ENCODE data around the gene CXorf38.
"Not testable (repeated sequence)": the region's sequence is repeated elsewhere in the genome, so short reads cannot be mapped to it uniquely, and the experiment has no call there.

The CXorf38 gene

DNA sequence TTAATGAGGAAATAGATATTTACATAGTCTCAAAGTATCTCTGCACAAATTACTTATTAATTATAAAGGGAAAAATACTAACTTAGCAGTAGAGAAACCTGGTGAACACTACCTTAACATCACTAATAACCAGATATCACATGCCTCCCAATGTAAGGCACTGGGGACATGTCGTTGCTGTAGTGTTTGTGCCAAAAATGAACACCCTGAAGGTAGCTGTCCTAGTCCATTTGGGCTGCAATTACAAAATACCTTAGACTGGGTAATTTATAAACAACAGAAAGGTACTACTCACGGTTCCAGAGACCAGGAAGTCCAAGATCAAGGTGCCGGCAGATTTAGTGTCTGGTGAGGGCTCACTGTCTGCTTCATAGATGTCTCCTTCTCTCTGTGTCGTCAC, 34.9 kb downstream of the CXorf38 start:
- Mint-ChIP-seq H3K27ac (no peak overlapping the region), H3K36me3 (ENCODE audit: low read depth) (no peaks in the 10 kb centered on the region), H3K27me3 (ENCODE audit: low read depth) (no peaks in the 10 kb centered on the region), H3K4me1 (ENCODE audit: low read depth) (no peaks in the 10 kb centered on the region), H3K4me3 (no peak overlapping the region), H3K9me3 (no peaks in the 10 kb centered on the region)
- no peak for DNase-seq (ENCODE audit: low spot score)

GRCh38 chrX:40607381-40607780, 40.0 kb downstream of the CXorf38 start:
- Mint-ChIP-seq H3K9me3 (no peaks in the 10 kb centered on the region), H3K4me3 (no peak overlapping the region), H3K27ac (no peak overlapping the region), H3K36me3 (ENCODE audit: low read depth) (peaks cover 6% of the 10 kb centered on the region), H3K27me3 (ENCODE audit: low read depth) (no peaks in the 10 kb centered on the region), H3K4me1 (ENCODE audit: low read depth) (no peaks in the 10 kb centered on the region)
- DNase-seq (ENCODE audit: low spot score): no peak

DNA sequence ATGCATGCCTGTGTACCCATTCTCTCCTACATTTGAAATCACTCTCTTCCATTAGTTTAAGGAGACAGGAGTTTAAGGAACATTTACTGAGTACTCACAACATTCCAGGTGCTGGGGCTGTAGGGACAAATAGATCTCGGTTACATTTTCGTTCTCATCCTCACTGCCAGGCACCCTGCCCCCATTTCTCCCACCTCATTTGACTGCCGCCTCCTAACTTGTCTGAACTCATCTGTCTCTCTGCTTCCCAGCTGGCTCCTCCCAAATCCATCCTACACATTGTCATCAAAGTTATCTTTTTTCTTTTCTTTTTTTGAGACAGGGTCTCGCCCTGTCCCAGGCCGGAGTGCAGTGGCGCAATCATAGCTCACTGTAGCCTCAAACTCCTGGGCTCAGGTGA, 43.9 kb downstream of the CXorf38 start:
- H3K27ac Mint-ChIP-seq: no peak overlapping the region
- H3K4me1 Mint-ChIP-seq (ENCODE audit: low read depth): no peaks in the 10 kb centered on the region
- H3K36me3 Mint-ChIP-seq (ENCODE audit: low read depth): peaks cover 24% of the 10 kb centered on the region
- H3K27me3 Mint-ChIP-seq (ENCODE audit: low read depth): no peaks in the 10 kb centered on the region
- H3K9me3 Mint-ChIP-seq: no peaks in the 10 kb centered on the region
- DNase-seq (ENCODE audit: low spot score): no peak
- H3K4me3 Mint-ChIP-seq: no peak overlapping the region

DNA sequence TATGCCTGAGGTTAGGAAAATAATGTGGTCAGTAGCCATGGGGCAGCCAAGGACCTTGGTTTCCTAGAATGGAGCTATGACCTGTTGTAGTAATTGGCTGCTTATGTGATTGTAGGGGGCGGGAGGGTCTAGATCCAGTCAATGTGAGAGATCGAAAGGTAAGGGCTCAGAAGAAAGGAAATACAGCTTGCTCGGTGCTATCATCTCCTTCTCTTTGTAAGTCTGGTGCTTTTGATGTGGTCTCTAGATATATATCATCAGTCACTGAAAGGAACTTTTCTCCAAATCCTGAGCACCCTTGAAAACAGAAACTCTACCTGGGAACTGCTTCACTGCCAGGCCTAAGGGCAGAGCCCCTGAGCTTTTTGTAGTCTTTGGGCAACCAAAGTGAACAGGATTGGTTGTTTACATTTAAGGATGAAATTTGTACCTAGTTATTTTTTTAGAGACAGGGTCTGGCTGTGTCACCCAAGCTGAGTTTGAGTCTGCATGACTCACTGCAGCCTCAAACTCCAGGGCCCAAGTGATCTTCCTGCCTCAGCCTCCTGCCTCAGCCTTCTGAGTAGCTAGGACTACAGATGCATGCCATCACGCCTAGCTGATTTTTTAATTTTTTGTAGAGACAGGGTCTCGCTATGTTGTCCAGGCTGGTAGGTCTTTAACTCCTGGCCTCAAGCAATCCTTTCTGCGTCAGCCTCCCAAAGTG, 57.6 kb downstream of the CXorf38 start:
- not testable (repeated sequence) for H3K27me3 Mint-ChIP-seq (ENCODE audit: low read depth); H3K9me3 Mint-ChIP-seq
- Mint-ChIP-seq H3K4me3 (peak overlapping the region; percentile 34), H3K4me1 (ENCODE audit: low read depth) (peaks cover 18% of the 10 kb centered on the region), H3K36me3 (ENCODE audit: low read depth) (peaks cover 25% of the 10 kb centered on the region), H3K27ac (peak overlapping the region; percentile 73)
- peak; percentile 40 for DNase-seq (ENCODE audit: low spot score)

GRCh38 chrX:40587623-40588022, 59.7 kb downstream of the CXorf38 start:
- H3K27me3 Mint-ChIP-seq (ENCODE audit: low read depth); H3K9me3 Mint-ChIP-seq; DNase-seq (ENCODE audit: low spot score); H3K4me3 Mint-ChIP-seq; H3K27ac Mint-ChIP-seq: not testable (repeated sequence)
- peaks cover 15% of the 10 kb centered on the region for H3K36me3 Mint-ChIP-seq (ENCODE audit: low read depth)
- peaks cover 22% of the 10 kb centered on the region for H3K4me1 Mint-ChIP-seq (ENCODE audit: low read depth)

GRCh38 chrX:40582811-40583210, 64.5 kb downstream of the CXorf38 start:
- H3K4me3 Mint-ChIP-seq: peak overlapping the region; percentile 26
- H3K27me3 Mint-ChIP-seq (ENCODE audit: low read depth): no peaks in the 10 kb centered on the region
- no peak overlapping the region for H3K27ac Mint-ChIP-seq
- no peaks in the 10 kb centered on the region for H3K36me3 Mint-ChIP-seq (ENCODE audit: low read depth)
- no peak for DNase-seq (ENCODE audit: low spot score)
- H3K4me1 Mint-ChIP-seq (ENCODE audit: low read depth): peaks cover 22% of the 10 kb centered on the region
- no peaks in the 10 kb centered on the region for H3K9me3 Mint-ChIP-seq

DNA sequence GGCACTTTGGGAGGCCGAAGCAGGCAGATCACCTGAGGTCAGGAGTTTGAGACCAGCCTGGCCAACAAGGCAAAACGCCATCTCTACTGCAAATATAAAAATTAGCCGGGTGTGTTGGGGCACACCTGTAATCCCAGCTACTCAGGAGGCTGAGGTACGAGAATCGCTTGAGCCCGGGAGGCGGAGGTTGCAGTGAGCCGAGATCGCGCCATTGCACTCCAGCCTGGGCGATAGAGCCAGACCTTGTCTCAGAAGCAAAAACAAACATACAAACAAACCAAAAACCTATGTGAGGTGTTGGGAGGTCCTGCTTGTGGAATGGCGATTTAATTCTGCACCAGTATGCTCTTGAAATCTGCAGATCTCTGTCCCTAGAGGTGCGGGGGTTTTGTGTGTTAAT, 65.2 kb downstream of the CXorf38 start:
- Mint-ChIP-seq H3K4me3 (peak overlapping the region; percentile 80), H3K4me1 (ENCODE audit: low read depth) (peaks cover 19% of the 10 kb centered on the region), H3K27ac (peak overlapping the region; percentile 20)
- H3K27me3 Mint-ChIP-seq (ENCODE audit: low read depth); H3K9me3 Mint-ChIP-seq; DNase-seq (ENCODE audit: low spot score); H3K36me3 Mint-ChIP-seq (ENCODE audit: low read depth): not testable (repeated sequence)

GRCh38 chrX:40581336-40581920, 65.9 kb downstream of the CXorf38 start:
- H3K27ac Mint-ChIP-seq: peak overlapping the region; percentile 73
- H3K9me3 Mint-ChIP-seq: no peaks in the 10 kb centered on the region
- peaks cover 19% of the 10 kb centered on the region for H3K4me1 Mint-ChIP-seq (ENCODE audit: low read depth)
- H3K36me3 Mint-ChIP-seq (ENCODE audit: low read depth): no peaks in the 10 kb centered on the region
- H3K4me3 Mint-ChIP-seq: peak overlapping the region; percentile 80
- H3K27me3 Mint-ChIP-seq (ENCODE audit: low read depth): no peaks in the 10 kb centered on the region
- DNase-seq (ENCODE audit: low spot score): no peak

GRCh38 chrX:40580537-40581335, 66.6 kb downstream of the CXorf38 start, which contains the start of gene ATP6AP2:
Gene ATP6AP2 (plus strand): TSS chrX:40580970. CDS start chrX:40581066, 96 bp downstream.
- DNase-seq (ENCODE audit: low spot score): peak; percentile 87
- Mint-ChIP-seq H3K36me3 (ENCODE audit: low read depth) (no peaks in the 10 kb centered on the region), H3K4me1 (ENCODE audit: low read depth) (peaks cover 13% of the 10 kb centered on the region), H3K9me3 (no peaks in the 10 kb centered on the region), H3K4me3 (peak within 1 kb of the TSS; percentile 91), H3K27me3 (ENCODE audit: low read depth) (no peaks in the 10 kb centered on the region), H3K27ac (peak within 1 kb of the TSS; percentile 96)

DNA sequence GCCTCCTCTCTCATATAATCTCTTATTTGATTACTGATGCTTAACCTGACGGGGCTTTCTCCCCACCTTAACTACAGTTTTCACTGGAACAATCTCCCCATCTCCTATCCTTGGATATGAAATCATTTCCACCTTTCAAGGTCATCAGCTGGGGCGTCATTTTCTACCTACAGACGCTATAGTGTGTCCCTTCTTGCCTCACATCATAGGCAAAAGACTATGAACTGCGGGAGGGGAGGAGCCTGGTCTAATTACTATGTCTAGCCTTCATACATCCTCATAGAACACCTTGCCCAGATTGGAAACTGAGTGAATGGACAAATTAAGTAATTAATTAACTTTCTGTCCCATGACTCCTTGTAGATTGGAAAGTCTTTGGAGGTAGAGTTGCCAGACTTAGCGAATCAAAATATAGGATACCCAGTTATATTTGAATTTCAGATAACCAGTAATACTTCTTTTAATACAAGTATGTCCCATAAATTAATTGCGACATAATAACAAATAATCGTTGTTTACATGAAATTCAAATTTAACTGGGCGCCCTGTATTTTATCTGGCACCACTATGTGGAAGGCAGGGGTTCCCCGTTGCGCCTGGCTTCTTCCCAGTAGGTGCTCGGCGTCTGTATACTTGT, 67.3 kb downstream of the CXorf38 start:
- Mint-ChIP-seq H3K27ac (peak overlapping the region; percentile 96), H3K4me1 (ENCODE audit: low read depth) (peaks cover 13% of the 10 kb centered on the region), H3K27me3 (ENCODE audit: low read depth) (no peaks in the 10 kb centered on the region), H3K9me3 (no peaks in the 10 kb centered on the region), H3K36me3 (ENCODE audit: low read depth) (no peaks in the 10 kb centered on the region), H3K4me3 (peak overlapping the region; percentile 91)
- no peak for DNase-seq (ENCODE audit: low spot score)

DNA sequence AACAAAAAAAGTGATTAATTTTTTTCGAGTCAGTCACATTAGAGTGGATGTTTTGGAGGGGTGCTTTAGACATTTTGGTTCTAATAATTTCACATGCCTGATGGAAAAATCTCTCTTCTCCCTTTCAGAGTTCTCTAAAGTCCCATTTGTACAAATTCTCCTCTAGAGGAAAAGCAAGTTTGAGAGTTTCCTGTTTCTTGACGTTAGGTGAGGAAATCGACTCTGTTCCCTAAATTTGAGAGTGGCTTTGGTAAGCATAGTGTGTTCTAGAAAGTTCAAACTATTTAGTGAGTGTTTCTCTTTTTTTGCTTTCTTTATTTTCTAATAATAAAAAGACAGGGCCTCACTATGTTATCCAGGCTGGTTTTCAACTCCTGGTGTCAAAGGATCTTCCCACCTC, 68.2 kb downstream of the CXorf38 start:
- Mint-ChIP-seq H3K4me1 (ENCODE audit: low read depth) (peaks cover 13% of the 10 kb centered on the region), H3K9me3 (no peaks in the 10 kb centered on the region), H3K27me3 (ENCODE audit: low read depth) (no peaks in the 10 kb centered on the region), H3K4me3 (no peak overlapping the region), H3K36me3 (ENCODE audit: low read depth) (no peaks in the 10 kb centered on the region), H3K27ac (no peak overlapping the region)
- DNase-seq (ENCODE audit: low spot score): no peak

DNA sequence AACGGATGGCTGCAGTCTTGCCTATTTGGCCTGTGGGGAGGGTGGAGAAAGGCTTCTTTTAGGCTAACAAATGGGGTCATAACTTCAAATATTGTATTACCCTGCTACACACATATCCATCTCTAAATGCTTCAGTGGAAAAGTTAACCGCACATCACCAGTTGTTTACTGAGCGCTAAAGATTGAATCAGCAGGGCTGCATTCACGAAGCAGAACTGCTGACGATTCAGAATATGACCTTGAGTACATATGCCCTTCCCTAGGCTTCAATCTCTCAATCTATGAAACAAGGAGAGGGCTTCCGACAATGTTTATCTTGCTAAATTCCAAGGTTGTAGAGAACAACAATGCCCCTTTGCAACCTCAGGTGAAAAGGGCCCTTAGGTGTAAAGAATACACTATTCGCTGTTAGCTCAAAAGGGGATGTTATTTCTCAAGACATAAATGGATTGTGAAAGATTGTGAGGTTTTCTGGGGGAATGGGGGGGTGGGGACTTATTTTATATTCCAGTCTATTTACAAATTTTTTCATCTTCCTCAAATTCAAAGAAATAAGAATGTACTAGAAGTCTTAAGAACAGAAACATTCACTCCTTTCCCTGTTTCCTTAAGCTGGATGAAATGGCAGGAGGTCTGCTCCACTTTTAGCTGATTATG, 69.2 kb downstream of the CXorf38 start:
- Mint-ChIP-seq H3K4me1 (ENCODE audit: low read depth) (peaks cover 10% of the 10 kb centered on the region), H3K27ac (no peak overlapping the region), H3K4me3 (no peak overlapping the region)

More for the DNA sequence above, 69.2 kb downstream of the CXorf38 start:
- H3K36me3 Mint-ChIP-seq (ENCODE audit: low read depth): no peaks in the 10 kb centered on the region
- no peaks in the 10 kb centered on the region for H3K9me3 Mint-ChIP-seq
- H3K27me3 Mint-ChIP-seq (ENCODE audit: low read depth): no peaks in the 10 kb centered on the region
- DNase-seq (ENCODE audit: low spot score): no peak

All from T-helper 2 cell treated with Interferon-gamma antibody and Interleukin-4, amounts not matched to agents 5 μg/mL and 100 μg/mL, for 36 hours (primary cell).